HepG2 (cell line): Measurements from ENCODE around the gene PRPSAP1. TPM values are rescaled to one million over a fixed set of nuclear protein-coding genes. Genes with fewer than 3 reads are reported as not detected.
A peak's percentile ranks its signal among the peaks of the same experiment; 100 is the strongest.

ENCODE experiments used
- AHDC1 ChIP-seq: sonication (generic); formaldehyde crosslinking; IDR thresholded peaks from 2 replicates; pipeline ENCODE4 v1.5.1; 2020; ENCODE audit warnings: mild to moderate bottlenecking, missing genetic modification reagents, borderline replicate concordance
- ELF4 ChIP-seq: sonication (generic); formaldehyde crosslinking; IDR thresholded peaks from 2 replicates; pipeline ENCODE4 v1.5.0; 2020; ENCODE audit warnings: missing genetic modification reagents, mild to moderate bottlenecking, moderate library complexity, borderline replicate concordance
- HDAC1 ChIP-seq: sonication (generic); formaldehyde crosslinking; IDR thresholded peaks from 2 replicates; pipeline ENCODE4 v1.5.1; 2020; ENCODE audit warnings: mild to moderate bottlenecking, missing genetic modification reagents
- HMG20B ChIP-seq: conservative IDR thresholded peaks from 2 replicates; pipeline ENCODE4 v1.6.1; 2016; ENCODE audit warnings: missing genetic modification reagents, missing compliant biosample characterization
- HMGXB4 ChIP-seq, 2 experiments: sonication (generic) in 1 of 2; formaldehyde crosslinking in 1 of 2; IDR thresholded peaks; 2 replicates each; pipeline versions ENCODE4 v1.4.0 to v1.6.1; 2018 to 2020; ENCODE audit warnings: missing genetic modification reagents in 2 of 2, borderline replicate concordance in 1 of 2, low read depth in 1 of 2, mild to moderate bottlenecking in 1 of 2, missing biosample characterization in 1 of 2
- IKZF4 ChIP-seq: sonication (generic); formaldehyde crosslinking; IDR thresholded peaks from 2 replicates; pipeline ENCODE4 v1.5.1; 2020; ENCODE audit warnings: borderline replicate concordance, mild to moderate bottlenecking, low read depth, missing genetic modification reagents; ENCODE audit errors: not compliant biosample characterization
- MTA3 ChIP-seq: sonication (generic); formaldehyde crosslinking; IDR thresholded peaks from 2 replicates; pipeline ENCODE4 v1.4.0; 2020; ENCODE audit warnings: missing genetic modification reagents
- PAF1 ChIP-seq: IDR thresholded peaks from 2 replicates; pipeline ENCODE4 v1.6.1; 2016; ENCODE audit warnings: missing genetic modification reagents, missing compliant biosample characterization
- SNRNP70 ChIP-seq: fragments of 200-400 bp; formaldehyde crosslinking; IDR thresholded peaks from 2 replicates; pipeline ENCODE4 v1.6.1; 2017; ENCODE audit warnings: mild to moderate bottlenecking, low read depth, low read length, moderate library complexity
- ZBTB7B ChIP-seq: sonication (generic); formaldehyde crosslinking; IDR thresholded peaks from 2 replicates; pipeline ENCODE4 v1.4.0; 2020; ENCODE audit warnings: missing genetic modification reagents
- ZMAT5 ChIP-seq: sonication (generic); formaldehyde crosslinking; IDR thresholded peaks from 2 replicates; pipeline ENCODE4 v1.5.0; 2020; ENCODE audit warnings: mild to moderate bottlenecking, low read depth, missing genetic modification reagents, borderline replicate concordance
- ZNF768 ChIP-seq: sonication (generic); formaldehyde crosslinking; IDR thresholded peaks from 2 replicates; pipeline ENCODE4 v1.4.0; 2020; ENCODE audit warnings: missing genetic modification reagents
- ZXDC ChIP-seq: sonication (generic); formaldehyde crosslinking; IDR thresholded peaks from 2 replicates; pipeline ENCODE4 v1.5.0; 2020; ENCODE audit warnings: mild to moderate bottlenecking, missing genetic modification reagents
- polyA plus RNA-seq, 8 experiments: library from polyadenylated mRNA; depleted of rRNA in 3 of 8; stranded (reverse) in 7 of 8; unstranded in 1 of 8; fragments of >200 nt; fragmentation: Illumina TruSeq in 4 of 8; extraction: Trizol in 4 of 8; gene quantifications; 2 replicates each; pipeline versions ENCODE4 v1.2.1 to v1.2.3, GENCODE V29; 2011 to 2016; ENCODE audit warnings: low read depth in 4 of 8, missing spikeins in 1 of 8, mixed read lengths in 1 of 8; ENCODE audit not compliant: insufficient read depth in 1 of 8
- total RNA-seq, 5 experiments: library from RNA; depleted of rRNA; stranded (reverse); fragments of >200 nt; fragmentation: Illumina TruSeq; extraction: Trizol; gene quantifications; 2 replicates each; pipeline ENCODE4 v1.2.3, GENCODE V29; 2016; ENCODE audit warnings: low read depth in 1 of 5
- TF ChIP-seq, protein P1 (sequence below): sonication (generic); formaldehyde crosslinking; IDR thresholded peaks from 2 replicates; pipeline ENCODE4 v1.4.0; 2020; ENCODE audit warnings: missing genetic modification reagents

PRPSAP1 gene
- total and polyA plus RNA-seq, 2 of the 13 experiments (the other 11 are each of a cell fraction or from before 2014, with no cell fraction given) = 91.1 to 314 TPM

DNA sequence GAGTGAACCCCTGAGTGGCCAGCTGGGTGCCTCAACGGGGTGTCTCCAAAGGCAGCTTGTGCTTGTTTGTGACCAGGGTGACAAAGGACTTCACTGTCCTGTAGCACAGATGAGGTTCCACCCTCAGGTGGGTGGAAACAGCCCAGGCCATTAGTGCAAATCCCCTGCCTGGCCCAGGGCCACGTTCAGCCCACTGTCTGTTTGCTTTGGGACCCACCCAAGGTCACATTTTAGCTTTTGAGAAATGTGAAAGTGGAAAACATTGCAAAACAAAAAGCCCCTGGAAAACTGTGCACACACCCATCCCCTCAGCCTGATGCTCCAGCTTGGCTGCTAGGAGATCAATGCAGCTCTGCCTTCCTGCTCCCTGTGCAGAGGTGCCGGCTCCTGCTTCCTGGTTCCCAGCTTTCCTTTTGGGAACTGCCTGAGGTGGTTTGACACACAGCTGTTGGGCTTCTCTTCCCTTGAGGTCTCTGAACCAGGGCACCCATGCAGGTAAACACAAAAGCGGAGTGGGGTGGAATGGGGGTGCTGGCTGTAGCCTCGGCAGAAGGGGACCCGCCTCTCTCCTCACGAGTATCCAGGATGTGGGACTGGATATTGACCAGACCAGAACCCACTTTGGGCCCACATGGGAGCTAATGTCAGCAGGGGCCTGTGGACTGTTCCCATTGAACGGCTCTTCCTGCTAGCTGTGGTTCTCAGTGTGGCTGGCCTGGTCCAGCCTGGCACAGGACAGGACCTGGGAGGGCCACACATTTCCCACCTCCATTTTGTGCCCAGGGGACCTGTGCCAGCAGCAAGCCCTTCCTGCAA, 22.8 kb upstream of the PRPSAP1 start (continued):
- TF ChIP-seq HMGXB4 (CRISPR knock-in tag; IDR thresholded peaks at IDR 0.05; ENCODE audit: borderline replicate concordance in 1 of 2, low read depth in 1 of 2) = peak in 1 of 2 experiments; percentile 71; a peak in 3 of 4 replicates
- TF ChIP-seq ZXDC (CRISPR knock-in tag) = peak; percentile 87
- TF ChIP-seq ZBTB7B (CRISPR knock-in tag) = peak; percentile 100
- peak; percentile 69 for TF ChIP-seq HMG20B (CRISPR knock-in tag)
- no peak for TF ChIP-seq SNRNP70
- peak; percentile 94 for TF ChIP-seq HDAC1 (CRISPR knock-in tag)
- TF ChIP-seq PAF1 (CRISPR knock-in tag) = no peak
- TF ChIP-seq AHDC1 = peak; percentile 46; the same call in 1 of the 2 replicates
- TF ChIP-seq ZNF768 (CRISPR knock-in tag) = peak; percentile 44; the same call in 1 of the 2 replicates
- TF ChIP-seq IKZF4 = no peak
- no peak for TF ChIP-seq ZMAT5 (CRISPR knock-in tag)
- no peak; the same call in 1 of the 2 replicates for TF ChIP-seq ELF4
- TF ChIP-seq, protein P1, sequence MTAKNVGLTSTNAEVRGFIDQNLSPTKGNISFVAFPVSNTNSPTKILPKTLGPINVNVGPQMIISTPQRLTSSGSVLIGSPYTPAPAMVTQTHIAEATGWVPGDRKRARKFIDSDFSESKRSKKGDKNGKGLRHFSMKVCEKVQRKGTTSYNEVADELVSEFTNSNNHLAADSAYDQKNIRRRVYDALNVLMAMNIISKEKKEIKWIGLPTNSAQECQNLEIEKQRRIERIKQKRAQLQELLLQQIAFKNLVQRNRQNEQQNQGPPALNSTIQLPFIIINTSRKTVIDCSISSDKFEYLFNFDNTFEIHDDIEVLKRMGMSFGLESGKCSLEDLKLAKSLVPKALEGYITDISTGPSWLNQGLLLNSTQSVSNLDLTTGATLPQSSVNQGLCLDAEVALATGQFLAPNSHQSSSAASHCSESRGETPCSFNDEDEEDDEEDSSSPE (CRISPR knock-in tag) = no peak
- no peak for TF ChIP-seq MTA3 (CRISPR knock-in tag)
